NCI-H345 (cell line): ENCODE data around the gene RGS11.
"Not testable (repeated sequence)": the region's sequence is repeated elsewhere in the genome, so short reads cannot be mapped to it uniquely, and the experiment has no call there.

Experiments used
- DNase-seq: peaks from one replicate; lab custom pipeline; 2025; lab: John Stamatoyannopoulos, UW

The RGS11 gene

DNA sequence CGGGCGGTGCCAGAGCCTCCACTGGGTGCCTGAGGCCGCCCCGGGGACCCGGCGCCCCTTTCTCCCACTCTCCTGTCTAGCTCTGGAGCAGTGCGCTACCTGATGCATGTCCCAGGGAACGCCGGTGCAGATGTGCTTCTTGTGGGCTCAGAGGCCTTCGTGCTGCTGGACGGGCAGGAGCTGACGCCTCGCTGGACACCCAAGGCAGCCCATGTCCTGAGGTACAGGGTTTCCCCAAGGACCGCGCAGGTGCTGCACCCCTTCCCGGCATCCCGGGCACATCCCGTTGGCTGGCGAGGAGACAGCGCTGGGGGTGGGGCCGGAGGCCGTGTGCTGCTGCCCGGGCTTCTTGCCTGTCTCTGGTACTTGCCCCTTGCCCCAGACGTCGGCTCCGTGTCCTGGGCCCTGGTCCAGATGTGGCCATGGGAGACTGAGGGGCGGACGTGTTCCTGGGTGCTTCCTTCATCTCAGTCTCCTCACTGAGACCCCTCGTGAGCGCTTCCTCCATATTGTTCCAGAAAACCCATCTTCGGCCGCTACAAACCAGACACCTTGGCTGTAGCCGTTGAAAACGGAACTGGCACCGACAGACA is 12.5 kb downstream of the RGS11 start:
- no peak for DNase-seq

DNA sequence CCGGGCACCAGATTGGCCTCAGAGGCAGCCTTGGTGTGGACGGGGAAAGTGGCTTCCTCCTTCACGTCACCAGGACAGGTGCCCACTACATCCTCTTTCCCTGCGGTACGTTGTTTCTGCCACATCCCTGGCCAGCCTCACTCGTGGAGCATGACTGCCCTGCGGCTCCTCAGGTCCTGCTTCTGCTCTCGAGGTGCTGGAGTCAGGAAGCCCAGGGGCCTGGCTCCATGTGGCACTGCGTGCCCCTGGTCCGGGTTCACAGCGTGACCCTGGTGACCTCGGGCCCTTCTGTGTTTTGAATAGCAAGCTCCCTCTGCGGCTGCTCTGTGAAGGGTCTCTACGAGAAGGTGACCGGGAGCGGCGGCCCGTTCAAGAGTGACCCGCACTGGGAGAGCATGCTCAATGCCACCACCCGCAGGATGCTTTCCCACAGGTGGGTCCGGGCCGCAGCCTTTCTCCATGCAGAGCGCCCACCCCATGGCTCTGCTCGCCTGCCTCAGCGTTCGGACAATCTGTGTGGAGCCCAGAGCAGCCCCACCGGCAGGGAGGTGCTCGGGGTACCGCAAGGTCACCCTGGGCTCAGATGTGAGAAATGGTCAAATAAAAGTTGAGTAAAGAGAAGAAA is 13.5 kb downstream of the RGS11 start:
- DNase-seq = no peak

DNA sequence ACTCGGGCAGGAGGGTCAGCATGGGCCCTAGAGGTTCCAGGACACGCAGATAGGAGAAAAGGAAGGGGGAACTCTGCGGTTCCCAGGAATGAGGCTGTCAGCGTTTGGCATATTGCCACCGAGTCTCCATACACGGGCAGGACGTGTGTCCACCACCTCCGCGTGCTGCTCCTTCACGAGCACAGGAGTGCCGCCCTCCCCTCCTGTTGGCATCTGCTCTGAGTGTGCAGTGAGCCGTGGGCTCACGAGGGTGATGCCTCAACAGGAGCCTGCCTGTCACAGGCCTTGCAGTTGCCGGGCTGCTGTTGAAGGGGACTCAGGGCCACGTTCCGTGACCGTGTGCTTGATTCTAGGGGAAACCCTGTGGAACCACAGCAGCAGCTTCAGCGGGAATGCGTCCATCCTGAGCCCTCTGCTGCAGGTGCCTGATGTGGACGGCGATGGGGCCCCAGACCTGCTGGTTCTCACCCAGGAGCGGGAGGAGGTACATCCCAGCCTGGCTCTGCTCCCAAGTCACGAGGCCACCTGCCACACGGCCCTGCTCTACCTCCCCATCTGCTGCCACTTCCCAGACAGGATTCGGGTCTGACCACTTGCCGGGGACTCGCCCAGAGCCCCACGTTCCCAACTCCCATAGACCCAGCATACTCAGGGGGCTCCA is 14.6 kb downstream of the RGS11 start:
- no peak for DNase-seq

DNA sequence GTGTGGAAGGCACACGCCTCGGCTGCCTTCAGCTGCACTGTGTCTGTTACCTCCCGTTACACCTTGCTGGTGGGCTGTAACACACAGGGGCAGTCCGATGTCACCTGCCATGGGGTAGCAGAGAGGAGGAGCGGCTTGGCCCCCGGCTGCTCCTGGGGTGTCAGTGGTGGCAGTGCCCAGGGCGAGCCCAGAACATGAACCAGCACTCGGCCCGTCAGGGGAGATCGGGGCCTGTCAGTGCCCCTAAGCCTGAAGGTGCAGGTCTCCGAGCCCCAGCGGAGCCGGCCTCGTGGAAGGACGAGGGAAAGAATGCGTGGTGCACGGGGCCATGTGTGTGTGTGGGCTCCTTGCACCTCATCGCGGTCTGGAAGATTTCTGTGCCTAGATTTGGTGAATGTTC is 15.4 kb downstream of the RGS11 start:
- no peak for DNase-seq

DNA sequence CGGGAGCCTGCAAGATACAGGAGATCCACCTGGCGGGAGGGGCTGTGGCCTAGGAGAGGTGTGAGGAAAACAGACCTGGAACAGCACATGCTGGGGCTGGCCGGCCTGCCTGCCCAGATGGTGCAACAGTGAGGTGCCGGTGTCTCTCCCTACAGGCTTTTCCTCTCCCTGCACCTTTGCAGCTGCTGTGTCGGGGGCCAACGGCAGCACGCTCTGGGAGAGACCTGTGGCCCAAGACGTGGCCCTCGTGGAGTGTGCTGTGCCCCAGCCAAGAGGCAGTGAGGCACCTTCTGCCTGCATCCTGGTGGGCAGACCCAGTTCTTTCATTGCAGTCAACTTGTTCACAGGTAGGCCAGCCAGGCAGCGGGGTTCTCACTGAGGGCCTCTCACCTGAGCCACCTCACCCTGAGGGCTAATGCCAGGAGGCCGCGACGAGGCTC is 15.9 kb downstream of the RGS11 start:
- DNase-seq = no peak

DNA sequence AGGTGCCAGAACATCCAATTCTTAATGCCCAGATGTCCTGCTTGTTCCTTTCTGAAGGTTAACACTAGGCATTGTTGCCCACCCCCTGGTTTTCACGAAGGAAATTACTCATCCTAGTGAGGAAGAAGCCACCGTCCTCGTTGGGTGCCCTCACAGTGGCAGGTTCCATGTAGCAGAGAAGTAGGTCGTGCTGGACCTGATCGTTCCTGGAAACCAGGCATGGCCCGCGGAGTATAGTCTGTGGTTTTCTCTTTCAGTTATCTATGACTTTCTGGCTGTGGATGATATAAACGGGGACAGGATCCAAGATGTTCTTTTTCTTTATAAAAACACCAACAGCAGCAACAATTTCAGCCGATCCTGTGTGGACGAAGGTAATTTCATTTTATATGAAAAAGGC is 16.5 kb downstream of the RGS11 start:
- DNase-seq = no peak

DNA sequence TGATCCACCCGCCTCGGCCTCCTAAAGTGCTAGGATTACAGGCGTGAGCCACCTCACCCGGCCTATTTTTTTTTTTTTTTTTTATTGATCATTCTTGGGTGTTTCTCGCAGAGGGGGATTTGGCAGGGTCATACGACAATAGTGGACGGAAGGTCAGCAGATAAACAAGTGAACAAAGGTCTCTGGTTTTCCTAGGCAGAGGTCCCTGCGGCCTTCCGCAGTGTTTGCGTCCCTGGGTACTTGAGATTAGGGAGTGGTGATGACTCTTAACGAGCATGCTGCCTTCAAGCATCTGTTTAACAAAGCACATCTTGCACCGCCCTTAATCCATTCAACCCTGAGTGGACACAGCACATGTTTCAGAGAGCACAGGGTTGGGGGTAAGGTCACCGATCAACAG is 17.7 kb downstream of the RGS11 start:
- not testable (repeated sequence) for DNase-seq

DNA sequence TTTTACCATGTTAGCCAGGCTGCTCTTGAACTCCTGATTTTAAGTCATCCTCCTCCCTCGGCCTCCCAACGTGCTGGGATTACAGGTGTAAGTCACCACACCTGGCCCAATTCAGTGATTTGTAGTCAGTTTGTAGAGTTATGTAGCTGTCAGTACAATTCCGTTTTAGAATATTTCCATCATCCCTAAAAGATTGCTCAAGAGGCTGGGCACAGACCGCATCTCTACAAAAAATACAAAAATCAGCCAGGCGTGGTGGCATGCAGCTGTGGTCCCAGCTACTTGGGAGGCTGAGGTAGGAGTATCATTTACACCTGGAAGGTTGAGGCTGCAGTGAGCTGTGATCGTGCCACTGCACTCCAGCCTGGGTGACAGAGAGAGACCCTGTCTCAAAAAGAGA is 20.6 kb downstream of the RGS11 start:
- no peak for DNase-seq

DNA sequence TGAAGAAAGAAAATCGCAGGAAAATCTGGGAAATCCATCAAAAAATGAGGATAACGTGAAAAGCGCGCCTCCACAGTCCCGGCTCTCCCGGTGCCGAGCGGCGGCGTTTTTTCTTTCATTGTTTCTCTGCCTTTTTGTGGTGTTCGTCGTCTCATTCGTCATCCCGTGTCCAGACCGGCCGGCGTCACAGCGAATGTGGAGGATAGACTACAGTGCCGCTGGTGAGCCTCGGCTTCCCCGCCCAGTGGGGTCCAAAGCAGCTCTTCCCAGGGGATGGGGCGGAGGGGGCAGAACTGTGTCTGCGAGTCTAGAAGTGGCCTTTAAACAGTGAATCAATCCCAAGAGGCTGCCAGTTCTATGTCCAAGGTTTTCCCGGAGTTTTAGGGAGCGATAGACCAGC is 21.3 kb downstream of the RGS11 start:
- DNase-seq = no peak

DNA sequence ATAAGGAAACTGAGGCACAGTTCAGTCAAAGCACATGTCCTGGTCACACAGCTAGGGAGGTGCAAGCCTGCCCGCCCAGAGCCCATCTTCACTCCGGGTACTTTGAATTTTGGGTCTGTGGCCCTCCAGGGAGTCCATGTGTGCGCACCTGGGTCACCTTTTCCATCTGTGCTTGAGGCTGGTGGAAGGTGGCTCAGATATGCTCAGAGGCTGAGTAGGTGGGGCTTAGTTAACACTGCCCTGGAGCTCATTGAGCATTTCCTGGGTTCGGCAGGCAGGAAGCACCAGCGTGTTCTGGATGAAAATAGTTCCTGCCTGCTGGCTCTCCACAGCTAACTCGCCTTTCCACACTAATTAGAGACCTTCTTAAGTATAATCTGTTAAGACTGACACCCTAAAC is 21.9 kb downstream of the RGS11 start:
- no peak for DNase-seq

DNA sequence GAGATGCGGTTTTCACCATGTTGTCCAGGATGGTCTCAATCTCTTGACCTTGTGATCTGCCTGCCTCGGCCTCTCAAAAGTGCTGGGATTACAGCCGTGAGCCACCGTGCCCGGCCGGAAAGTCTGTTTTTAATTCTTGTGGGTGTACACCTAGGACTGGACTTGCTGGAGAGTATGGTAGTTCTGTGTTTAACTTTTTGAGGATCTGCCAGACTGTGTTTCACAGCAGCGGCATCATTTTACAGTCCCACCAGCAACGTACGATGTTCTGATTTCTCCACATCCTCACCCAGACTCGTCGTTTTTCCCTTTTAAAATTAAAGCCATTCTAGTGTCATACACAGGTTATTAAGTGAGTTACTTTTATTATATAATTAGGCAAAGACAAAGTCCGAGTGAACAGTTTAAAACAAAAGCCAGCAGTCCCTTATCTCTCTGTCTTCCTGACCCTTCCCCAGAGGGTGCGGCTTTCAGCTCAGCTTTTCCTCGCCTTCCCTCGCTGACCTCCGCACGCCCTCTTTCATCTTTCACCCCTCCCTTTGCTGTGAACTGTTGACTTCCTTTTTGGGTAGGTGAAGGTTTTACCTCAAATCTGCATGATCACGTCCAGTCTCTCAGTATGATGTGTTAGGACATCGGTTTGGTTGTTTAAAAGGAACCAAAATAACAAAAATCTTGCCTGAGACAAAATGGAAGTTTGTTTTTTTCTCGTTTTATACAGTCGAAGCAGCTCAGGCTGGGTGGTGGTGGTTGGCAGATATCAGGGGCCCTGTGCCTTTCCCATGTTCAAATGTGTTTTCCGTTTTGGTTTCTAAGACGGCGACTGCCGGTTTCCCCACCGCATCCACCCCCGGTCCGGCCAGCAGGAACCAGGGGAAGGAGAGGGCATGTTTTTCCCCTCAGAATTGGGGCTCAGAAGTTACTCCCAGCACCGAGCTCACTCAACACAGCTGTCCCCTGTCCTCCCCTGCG is 23.1 kb downstream of the RGS11 start:
- DNase-seq = no peak

DNA sequence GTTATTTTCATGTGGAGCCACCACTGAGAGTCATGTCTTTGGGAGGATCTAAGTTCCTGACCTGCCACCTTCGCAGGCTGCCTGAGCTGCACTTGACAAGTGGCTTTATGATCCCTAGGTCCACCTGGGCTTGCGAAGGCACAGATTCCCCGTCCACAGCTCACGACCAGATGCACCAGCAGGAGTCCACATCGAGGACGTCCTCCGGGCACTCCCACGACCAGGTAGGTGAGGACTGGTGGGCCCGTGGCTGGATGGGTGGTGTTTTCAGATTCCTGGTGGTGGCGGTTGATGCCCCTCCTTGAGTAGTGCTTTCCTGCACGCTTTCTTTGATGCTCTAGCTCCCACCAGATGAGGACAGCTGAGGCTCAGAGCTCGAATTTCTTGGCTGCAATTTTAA is 26.3 kb downstream of the RGS11 start:
- no peak for DNase-seq

DNA sequence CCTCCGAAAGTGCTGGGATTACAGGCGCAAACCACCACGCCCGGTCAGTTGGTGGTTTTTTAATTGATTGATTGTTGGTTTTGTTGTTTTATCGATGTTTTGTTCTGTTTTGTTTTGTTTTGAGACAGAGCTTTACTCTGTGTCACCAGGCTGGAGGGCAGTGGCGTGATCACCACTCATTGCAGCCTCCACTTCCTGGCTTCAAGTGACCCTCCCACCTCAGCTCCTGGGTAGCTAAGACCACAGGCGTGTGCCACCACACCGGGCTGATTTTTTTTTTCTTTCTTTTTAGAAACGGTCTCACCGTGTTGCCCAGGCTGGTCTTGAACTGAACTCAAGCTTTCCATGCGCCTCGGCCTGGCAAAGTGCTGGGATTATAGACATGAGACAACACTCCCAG is 28.7 kb downstream of the RGS11 start:
- DNase-seq = no peak

DNA sequence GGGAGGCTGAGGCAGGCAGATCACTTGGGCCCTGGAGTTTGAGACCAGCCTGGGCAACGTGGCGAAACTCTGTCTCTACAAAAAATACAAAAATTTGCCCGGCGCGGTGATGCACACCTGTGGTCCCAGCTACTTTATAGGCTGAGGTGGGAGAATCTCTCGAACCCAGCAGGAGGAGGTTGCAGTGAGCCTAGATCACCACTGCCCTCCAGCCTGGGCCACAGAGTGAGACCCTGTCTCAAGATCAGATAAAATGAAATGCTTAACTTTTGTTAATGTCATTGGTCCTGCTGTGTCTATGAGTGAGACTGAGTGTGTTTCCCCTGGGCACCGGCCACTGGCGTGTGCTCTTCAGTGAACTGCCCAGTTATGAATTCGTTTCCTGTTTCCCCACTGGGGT is 30.6 kb downstream of the RGS11 start:
- no peak for DNase-seq

DNA sequence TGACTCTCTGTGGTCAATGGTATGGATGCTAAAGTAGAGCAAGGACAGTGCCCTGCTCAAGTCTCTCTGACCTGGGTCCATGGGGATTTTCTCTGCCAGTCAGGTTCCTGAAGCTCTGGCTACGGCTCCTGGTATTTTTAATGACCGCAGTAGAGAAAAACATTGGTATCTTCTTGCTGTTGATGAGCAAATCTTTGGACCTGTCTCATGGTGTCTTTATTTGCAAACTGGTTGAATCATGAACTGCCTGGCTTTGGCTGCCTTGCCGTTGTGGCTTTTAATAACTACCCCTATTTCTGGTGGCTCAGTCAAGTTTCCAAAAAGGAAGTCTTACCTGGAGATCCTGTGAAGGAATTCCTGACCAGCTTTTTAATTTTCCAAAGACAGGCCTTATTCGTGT is 32.4 kb downstream of the RGS11 start:
- no peak for DNase-seq

DNA sequence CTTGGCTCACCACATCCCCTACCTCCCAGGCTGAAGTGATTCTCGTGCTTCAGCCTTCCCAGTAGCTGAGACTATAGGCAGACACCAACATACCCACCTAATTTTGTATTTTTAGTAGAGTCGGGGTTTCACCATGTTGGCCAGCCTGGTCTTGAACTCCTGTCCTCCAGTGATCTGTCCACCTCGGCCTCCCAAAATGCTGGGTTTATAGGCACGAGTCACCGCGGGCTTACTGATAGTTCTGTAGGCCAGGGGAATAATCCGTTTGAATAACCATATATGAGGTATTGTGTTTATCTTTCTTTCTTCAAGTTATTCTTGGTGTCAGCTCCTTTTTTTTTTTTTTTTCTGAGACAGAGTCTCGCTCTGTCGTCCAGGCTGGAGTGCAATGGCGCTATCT is 33.5 kb downstream of the RGS11 start:
- DNase-seq = no peak

DNA sequence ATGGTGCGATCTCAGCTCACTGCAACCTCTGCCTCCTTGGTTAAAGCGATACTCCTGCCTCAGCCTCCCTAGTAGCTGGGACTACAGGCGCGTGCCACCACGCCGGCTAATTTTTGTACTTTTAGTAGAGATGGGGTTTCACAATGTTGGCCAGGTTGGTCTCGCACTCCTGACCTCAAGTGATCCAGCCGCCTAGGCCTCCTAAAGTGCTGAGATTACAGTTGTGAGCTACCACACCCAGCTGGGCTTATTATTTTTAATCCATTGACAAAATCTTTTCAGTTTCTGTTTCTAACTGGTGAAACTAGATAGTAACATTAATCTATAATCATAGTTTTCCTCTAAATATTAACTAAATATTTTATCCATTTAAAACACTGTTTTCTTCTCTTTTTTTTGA is 35.2 kb downstream of the RGS11 start:
- DNase-seq = no peak

DNA sequence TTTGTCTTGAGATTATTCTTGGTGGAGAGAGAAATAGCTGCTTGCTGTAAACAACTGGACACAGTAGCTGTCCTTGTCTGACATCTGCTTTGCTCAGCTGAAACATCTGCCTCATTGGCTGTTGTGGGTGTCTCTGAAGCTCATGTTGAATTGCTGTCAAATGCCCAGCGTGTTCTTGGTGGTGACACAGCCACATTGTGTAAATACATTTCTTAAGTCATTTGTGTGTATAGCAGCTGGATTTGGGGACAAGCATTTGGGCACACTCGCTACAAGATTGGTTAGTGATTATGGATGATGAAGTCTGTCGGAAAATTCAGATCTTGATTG is 35.8 kb downstream of the RGS11 start:
- DNase-seq = no peak

DNA sequence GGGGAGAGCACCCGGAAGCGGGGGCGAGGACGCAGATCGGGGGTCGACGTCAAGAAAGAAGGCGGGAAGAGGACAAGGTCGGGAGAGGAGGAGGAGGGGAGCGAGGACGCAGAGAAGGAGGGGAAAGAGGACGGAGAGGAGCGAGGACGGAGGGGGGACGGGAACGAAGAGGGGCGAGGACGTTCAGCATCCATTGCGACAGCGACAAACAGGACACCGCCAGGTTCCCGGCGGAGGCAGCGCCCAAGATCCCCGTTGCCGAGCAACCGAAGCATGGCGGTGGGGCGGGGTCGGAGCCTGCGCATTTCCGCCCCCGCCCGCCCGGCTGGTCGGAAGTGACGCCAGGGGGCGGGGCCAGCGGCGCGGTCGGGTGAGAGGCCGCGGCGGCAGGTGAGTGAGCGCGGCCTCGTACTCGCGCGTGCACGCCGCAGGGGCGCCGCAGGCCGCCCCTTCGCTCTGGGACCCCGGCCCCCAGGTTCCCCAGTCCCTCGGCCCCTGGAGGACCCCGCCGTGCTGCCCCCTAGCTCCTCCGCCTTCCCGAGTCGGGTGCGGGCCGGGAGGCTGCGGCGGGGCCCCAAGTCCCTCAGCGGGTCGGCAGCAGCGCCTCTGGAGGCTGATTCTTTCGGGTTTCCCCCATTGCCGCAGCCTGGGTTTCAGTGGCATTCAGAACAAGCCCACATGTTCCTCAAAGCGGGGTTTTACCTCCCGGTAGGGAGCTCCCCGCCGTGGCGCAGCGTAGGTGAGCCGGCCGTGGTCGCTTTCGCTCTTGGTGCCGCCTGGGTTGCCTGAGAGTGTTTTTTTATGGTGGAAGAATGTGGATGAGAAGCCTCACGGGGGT is 41.1 kb downstream of the RGS11 start, which contains the start of gene FAM234A:
TSS of gene FAM234A (plus strand) at position 354 of the 838 bp plus-strand sequence. CDS start 19,593 bp downstream, outside the sequence.
- peak; percentile 97 for DNase-seq

DNA sequence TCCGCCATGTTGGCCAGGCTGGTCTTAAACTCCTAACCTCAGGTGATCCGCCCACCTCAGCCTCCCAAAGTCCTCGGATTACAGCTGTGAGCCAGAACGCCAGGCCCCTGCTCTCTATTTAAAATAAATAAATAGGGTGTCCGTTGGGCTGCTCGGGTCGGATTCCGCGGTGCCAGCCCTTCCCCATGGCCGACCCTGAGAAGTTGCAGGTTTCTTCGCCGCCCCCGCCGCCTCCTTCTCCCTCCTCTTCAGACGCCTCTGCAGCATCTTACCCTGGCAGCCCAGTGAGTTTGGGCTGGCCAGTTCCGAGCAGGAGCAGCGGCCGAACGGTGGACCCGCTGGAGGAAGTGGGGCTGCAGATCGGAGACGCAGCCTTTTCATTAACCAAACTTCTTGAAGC is 44.8 kb downstream of the RGS11 start:
- no peak for DNase-seq

DNA sequence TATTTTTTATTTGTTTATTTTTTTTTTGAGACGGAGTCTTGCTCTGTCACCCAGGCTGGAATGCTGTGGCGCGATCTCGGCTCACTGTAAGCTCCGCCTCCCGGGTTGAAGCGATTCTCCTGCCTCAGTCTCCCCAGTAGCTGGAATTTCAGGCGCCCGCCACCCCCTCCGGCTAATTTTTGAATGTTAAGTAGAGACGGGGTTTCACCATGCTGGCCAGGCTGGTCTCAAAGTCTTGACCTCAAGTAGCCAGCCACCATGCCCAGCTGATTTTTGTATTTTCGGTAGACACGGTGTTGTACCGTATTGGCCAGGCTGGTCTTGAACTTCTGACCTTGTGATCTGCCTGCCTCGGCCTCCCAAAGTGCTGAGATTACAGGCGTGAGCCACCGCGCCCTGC is 45.4 kb downstream of the RGS11 start:
- DNase-seq = not testable (repeated sequence)
